Lung (tissue), 12 donors: ENCODE data around the gene MAP2K5. TPM values are rescaled to one million over a fixed set of nuclear protein-coding genes. Genes with fewer than 3 reads are reported as not detected.
A peak's percentile ranks its signal among the peaks of the same experiment; 100 is the strongest.

ENCODE experiments used
- ATAC-seq: fragments of 200-7000 bp; cut with Tn5 transposase; one replicate; pipeline ENCODE4 v1.9.1; 2020; ENCODE audit warnings: moderate number of reproducible peaks; ENCODE audit not compliant: insufficient read depth, low FRiP score
- DNase-seq, 3 donors: peaks; one replicate each; pipeline ENCODE4 v3.0.0-alpha.2; 2013 to 2017
- H3K27ac ChIP-seq, 2 donors: one replicate each; pipeline ENCODE4 v1.5.1; 2013; ENCODE audit warnings: mild to moderate bottlenecking in 2 of 2, moderate library complexity in 2 of 2, control low read depth in 1 of 2, inconsistent platforms in 1 of 2, low read depth in 1 of 2, low read length in 1 of 2
- H3K27me3 ChIP-seq, 3 donors: one replicate each; pipeline ENCODE4 v1.5.1; 2013; ENCODE audit warnings: low read length in 2 of 3; ENCODE audit not compliant: control insufficient read depth in 3 of 3, insufficient read depth in 3 of 3
- H3K36me3 ChIP-seq, 4 donors: one replicate each; pipeline ENCODE4 v1.5.1; 2013; ENCODE audit warnings: low read length in 4 of 4, mild to moderate bottlenecking in 1 of 4, moderate library complexity in 1 of 4; ENCODE audit not compliant: control insufficient read depth in 4 of 4, insufficient read depth in 4 of 4
- H3K4me1 ChIP-seq, 5 donors: one replicate each; pipeline ENCODE4 v1.5.1; 2013; ENCODE audit warnings: low read length in 5 of 5, mild to moderate bottlenecking in 2 of 5, moderate library complexity in 1 of 5; ENCODE audit not compliant: control insufficient read depth in 5 of 5, insufficient read depth in 5 of 5
- H3K4me3 ChIP-seq: one replicate; pipeline ENCODE4 v1.5.1; 2013; ENCODE audit warnings: mild to moderate bottlenecking, control low read depth, moderate library complexity
- H3K9ac ChIP-seq, 2 donors: one replicate each; pipeline ENCODE4 v1.5.1; 2013; ENCODE audit warnings: low read length in 2 of 2, control low read depth in 1 of 2; ENCODE audit not compliant: insufficient read depth in 1 of 2
- H3K9me3 ChIP-seq, 4 donors: one replicate each; pipeline ENCODE4 v1.5.1; 2013; ENCODE audit warnings: low read length in 3 of 4, mild to moderate bottlenecking in 1 of 4, moderate library complexity in 1 of 4; ENCODE audit not compliant: control insufficient read depth in 4 of 4, insufficient read depth in 3 of 4
- CTCF ChIP-seq: IDR thresholded peaks from 2 replicates; pipeline ENCODE4 v1.5.1; 2012; ENCODE audit warnings: mild to moderate bottlenecking; ENCODE audit errors: control extremely low read depth, extremely low read depth
- WGBS, 2 donors: extraction: QIAGEN DNeasy Blood & Tissue Kit; methylation state at CpG; one replicate each; pipeline ENCODE4 v1.1.7; 2013; 5-methylcytosine and 5-hydroxymethylcytosine counted together
- polyA plus RNA-seq, 2 donors: library from polyadenylated mRNA; stranded (reverse); fragments of 200-250 nt; gene quantifications; one replicate each; pipeline ENCODE4 v1.2.1, GENCODE V29; 2013
- total RNA-seq, 2 donors: library from RNA; depleted of rRNA in 1 of 2; stranded (reverse); fragments of >200 nt in 1 of 2; gene quantifications; one replicate each; pipeline ENCODE4 v1.2.1, GENCODE V29; 2014 to 2021
- donor health status: control.
- donor health status: control.
- donor health status: Bipolar disorder and iron deficiency.
- donor health status: healthy.
- donor health status: DM: yes; HTN: yes; CAD: no.

Gene MAP2K5
- total and polyA plus RNA-seq, 4 donors = 6.3 to 19.1 (median 12.4) TPM

- H3K4me3 ChIP-seq = no peak overlapping the region
- peaks cover 0 to 58% (median 9%) of the 10 kb centered on the region in 5 donors for H3K4me1 ChIP-seq
- no peak overlapping the region for H3K9ac ChIP-seq
- H3K27ac ChIP-seq = no peak overlapping the region
- H3K9me3 ChIP-seq = no peaks in the 10 kb centered on the region
- no peak for TF ChIP-seq CTCF
- WGBS, 2 donors = 80 to 86% methylated on average over 5 of the region's 5 CpGs
- ATAC-seq (no peak), DNase-seq (no peak)
- peaks cover 0 to 2% (median 0%) of the 10 kb centered on the region in 4 donors for H3K36me3 ChIP-seq
- no peaks in the 10 kb centered on the region for H3K27me3 ChIP-seq
Measured at GRCh38 chr15:67777071-67777470, 234.6 kb downstream of the MAP2K5 start.

GRCh38 chr15:67777773-67778172, 235.3 kb downstream of the MAP2K5 start:
- Histone ChIP-seq H3K27me3 (no peaks in the 10 kb centered on the region), H3K4me1 (peaks cover 0 to 51% (median 9%) of the 10 kb centered on the region in 5 donors), H3K36me3 (peaks cover 0 to 2% (median 0%) of the 10 kb centered on the region in 4 donors), H3K9ac (no peak overlapping the region), H3K9me3 (no peaks in the 10 kb centered on the region), H3K4me3 (no peak overlapping the region), H3K27ac (no peak overlapping the region)
- peak; percentile 54 to 87 (median 83) for DNase-seq
- TF ChIP-seq CTCF = no peak
- WGBS, 2 donors = 75 to 89% methylated on average over 2 of the region's 2 CpGs
- no peak for ATAC-seq

- WGBS, 2 donors = 82 to 88% methylated on average over 5 of the region's 5 CpGs
- no peak for TF ChIP-seq CTCF
Measured at GRCh38 chr15:67778968-67779548, 236.6 kb downstream of the MAP2K5 start.

More at GRCh38 chr15:67778968-67779548, 236.6 kb downstream of the MAP2K5 start:
- Histone ChIP-seq H3K9me3 (no peaks in the 10 kb centered on the region), H3K27me3 (no peaks in the 10 kb centered on the region), H3K4me3 (no peak overlapping the region), H3K36me3 (peaks cover 0 to 7% (median 0%) of the 10 kb centered on the region in 4 donors), H3K4me1 (peaks cover 0 to 49% (median 9%) of the 10 kb centered on the region in 5 donors), H3K9ac (no peak overlapping the region), H3K27ac (no peak overlapping the region)
- DNase-seq (peak in 2 of 3 donors; percentile 52 to 54), ATAC-seq (no peak)
